Measurements from ENCODE around the gene STK32B.
"Not testable (repeated sequence)": the region's sequence is repeated elsewhere in the genome, so short reads cannot be mapped to it uniquely, and the experiment has no call there.

STK32B gene

DNA sequence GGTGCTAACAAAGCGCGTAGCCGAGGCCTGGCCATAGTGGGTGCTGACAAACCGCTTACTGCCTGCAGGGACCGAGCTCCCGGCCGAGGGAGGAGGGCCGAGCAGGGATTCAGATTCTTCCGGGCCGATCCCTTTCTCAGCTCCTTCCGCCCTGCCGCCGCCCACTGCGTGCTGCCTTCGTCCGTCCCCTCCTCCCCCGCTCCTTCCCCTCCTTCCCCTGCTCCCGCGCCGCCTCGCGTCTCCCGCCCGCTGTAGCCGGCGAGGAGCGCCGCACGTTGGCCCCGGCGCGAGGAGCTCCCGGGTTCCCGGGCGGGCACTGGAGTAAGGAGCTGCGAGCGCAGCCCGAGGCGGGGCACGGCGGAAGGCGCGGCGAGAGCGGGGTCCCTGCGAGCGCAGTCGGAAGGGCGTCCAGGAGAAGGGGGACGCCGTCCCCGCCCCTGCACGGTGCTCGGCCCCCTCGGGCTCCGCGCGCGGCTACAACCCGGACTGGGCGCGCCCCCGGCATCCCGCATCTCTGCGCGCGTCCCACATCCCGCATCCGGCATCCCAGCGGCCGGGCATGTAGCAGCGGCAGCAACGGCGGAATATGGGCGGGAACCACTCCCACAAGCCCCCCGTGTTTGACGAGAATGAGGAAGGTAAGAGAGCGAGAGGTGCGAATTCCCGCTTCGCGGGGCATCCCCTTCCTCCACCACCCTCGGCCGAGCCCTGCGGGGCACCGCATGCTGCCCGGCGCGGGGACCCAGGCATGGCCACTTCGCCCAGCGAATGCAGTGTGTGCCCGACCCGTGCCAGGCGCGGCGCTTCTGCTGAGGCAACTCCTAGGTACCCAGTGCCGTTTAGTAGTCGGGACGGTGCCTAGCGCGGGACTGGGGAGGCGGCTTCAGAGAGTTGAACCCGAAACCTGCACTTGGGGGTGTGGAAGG lies at the start of gene STK32B:
Gene STK32B, plus strand, starts transcription at position 203 of the 926 bp plus-strand sequence.
- DNase-seq, result peak; percentile 86

GRCh38 chr4:5001641-5002040 lies 49.6 kb upstream of the STK32B start:
- DNase-seq, result not testable (repeated sequence)

GRCh38 chr4:5003372-5003857 lies 47.9 kb upstream of the STK32B start:
- no peak for DNase-seq

DNA sequence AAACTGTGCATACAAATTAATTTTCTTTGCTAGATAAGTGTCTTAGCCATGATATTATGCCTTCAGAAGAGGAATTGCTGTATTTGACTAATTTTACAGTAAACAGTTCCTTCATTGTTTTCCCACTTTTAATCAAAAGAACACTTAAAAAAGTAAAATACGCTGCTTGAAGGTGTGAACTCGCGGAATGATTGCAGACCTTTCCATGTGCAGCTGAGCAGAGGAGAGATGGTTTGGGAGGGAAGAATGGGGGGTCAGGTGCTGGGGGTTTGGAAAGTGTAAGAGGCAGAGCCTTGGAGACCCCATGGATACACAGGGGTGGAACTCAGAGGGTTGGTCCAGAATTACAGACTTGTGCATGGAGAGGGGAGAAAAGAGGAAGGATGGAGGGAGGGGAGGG lies 47.4 kb upstream of the STK32B start:
- no peak for DNase-seq

DNA sequence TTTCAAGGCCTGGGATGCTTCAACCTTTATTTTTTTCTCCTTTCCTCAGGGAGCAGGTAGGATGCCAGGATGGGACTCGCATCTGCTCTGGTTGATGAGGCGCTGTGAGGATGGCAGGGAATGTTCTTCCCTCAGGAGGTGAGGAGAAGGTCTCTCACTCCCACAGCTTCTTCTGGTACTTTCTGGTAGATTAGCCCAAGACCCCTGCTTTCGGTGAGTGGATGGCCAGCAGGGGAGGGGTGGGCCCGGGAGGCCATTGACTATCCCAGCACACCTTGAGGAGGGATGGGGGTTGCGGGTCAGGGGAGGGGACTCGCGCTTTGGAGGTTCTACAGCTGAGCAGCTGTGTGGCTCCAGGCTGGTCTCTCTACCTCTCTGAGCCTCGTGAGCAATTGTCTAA lies 46.8 kb upstream of the STK32B start:
- DNase-seq, result no peak

DNA sequence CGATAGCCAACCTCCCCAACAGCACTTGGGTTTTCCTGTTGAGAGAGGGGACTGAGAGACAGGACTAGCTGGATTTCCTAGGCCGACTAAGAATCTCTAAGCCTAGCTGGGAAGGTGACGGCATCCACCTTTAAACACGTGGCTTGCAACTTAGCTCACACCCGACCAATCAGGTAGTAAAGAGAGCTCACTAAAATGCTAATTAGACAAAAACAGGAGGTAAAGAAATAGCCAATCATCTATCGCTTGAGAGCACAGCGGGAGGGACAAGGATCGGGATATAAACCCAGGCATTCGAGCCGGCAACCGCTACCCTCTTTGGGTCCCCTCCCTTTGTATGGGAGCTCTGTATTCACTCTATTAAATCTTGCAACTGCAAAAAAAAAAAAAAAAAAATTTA lies 44.3 kb upstream of the STK32B start:
- not testable (repeated sequence) for DNase-seq

- no peak for DNase-seq
These were observed 41.5 kb upstream of the STK32B start for GRCh38 chr4:5009796-5010195.

- no peak for DNase-seq
These were observed 40.3 kb upstream of the STK32B start for GRCh38 chr4:5010984-5011383.

- no peak for DNase-seq
These were observed 38.9 kb upstream of the STK32B start for GRCh38 chr4:5012244-5012898.

DNA sequence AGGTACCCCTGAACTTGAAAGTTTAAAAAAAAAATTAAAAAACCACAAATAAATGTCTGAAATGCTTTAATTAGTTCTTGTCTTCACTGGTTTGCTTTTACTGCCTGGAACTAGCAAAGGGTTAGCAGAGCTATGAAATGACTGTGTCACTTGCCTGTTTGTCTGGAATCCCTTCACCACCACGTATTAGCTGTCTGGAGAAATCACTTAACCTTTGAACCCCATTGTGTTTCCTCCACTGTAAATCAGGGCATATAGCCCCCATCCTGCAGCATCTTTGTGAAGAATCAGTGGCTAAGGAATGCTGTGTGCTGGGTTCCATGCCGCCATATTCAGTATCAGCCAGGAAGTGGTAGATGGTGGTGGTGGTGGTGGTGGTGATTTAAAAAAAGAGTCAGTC lies 38.3 kb upstream of the STK32B start:
- no peak for DNase-seq

DNA sequence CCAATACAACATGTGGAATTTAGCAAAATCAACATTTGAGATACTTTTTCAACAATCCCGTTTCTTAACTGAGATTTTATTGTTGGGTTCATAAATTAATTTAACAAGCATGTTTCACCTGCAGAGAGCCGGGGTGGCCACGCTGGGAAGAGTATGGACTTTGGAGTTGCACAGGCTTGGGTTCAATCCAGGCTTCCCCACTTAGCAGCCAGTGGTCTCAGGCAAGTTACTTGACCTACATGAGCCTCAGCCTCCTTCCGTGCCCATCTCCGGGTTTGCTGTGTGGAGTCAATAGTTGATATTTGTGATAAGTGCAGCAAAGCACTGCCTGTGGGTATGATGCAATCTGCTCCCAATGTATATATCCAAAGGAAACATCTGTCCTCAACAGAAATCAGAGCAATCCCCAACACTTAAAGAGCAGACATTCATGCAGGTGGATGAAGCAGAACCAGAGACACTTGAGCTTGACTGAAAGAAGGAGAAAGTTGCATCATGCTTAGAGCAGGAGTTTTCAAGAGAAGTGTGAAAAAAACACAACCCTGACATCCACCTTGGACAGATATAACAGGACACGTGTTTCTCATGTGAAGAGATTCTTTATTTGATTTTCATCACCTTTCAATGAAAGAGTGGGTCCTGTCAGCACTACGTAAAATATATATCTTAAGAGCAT lies 37.1 kb upstream of the STK32B start:
- DNase-seq, result no peak

DNA sequence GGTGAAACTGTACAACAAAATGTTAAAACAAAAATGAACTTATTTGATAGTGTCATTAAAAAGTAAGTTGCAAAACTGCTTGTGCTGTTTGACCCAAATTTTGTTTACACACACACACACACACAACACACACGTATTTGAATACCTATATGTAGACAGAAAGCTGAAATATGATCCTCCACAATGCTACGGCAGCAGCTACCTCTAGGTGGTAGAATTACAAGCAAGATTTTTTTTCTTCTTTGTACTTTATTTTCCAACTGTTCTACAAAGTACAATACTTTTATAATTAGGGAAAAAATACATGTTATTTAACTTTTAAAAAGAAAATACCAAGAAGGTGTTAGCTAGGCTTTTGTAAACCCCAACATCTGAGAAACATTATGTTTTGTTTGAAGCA lies 33.2 kb upstream of the STK32B start:
- DNase-seq, result no peak

DNA sequence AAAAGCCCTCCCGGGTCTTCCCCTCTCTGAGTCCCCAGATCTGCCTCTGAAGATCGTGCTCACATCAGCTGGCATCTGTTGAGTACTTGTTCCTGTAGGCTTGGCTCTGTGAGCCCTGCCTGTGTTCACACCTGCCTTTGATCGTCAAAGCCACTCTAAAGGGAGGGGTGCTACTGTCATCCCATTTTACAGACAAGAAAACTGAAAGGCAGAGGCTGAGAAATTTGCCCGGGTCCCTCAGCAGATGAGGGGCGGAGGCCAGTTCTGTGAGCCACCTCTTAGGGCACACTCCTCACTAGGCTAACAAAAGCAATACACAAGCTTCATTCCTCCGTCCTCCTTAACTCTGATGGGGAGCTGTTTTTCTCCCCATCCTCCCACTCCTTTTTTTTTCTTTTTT lies 32.7 kb upstream of the STK32B start:
- DNase-seq, result no peak

DNA sequence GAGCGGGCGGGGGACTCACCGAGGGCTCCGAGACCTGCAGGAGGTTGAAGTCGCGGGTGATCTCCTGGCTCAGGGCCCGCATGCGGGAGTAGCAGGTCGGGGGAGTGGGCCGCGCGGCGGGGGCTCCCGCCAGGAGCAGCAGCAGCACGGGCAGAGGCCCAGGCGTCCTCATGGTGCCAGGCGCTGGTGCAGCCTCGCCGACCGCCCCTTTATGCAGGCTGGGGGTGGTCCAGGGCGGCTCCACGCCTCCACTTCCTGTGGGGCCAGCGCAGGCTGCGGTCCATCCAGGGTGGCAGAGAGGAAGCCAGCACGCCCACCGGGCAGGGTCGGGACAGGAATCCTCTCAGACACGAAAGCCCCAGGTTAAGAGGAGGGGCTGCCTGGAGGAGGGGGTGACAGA lies 32.0 kb upstream of the STK32B start, which contains the start of gene CYTL1:
Gene CYTL1, minus strand, starts transcription at position 185 of the 400 bp plus-strand sequence. Its CDS starts 13 bp downstream, at position 172.
- DNase-seq, result peak; percentile 50

- DNase-seq, result no peak
These were observed 31.5 kb upstream of the STK32B start for GRCh38 chr4:5019796-5020195.

DNA sequence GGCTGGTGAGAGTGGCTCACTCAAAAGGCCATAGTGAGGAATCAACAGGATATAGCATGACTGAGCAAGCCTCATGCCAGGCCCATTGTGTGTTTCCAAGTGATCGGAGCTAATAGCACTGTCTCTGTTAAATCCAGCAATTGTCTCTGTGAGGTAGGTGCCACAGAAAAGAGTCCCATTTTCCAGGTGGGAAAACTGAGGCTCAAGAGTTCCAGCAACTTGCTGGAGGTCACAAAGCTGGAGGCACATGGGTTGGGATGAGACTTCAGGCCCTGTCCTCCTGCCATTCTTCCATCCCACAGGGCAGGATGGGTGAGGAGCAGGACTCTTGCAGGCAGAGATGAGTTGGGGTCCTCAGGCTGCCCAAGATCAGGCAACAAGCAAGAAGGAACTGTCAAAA lies 30.9 kb upstream of the STK32B start:
- no peak for DNase-seq

DNA sequence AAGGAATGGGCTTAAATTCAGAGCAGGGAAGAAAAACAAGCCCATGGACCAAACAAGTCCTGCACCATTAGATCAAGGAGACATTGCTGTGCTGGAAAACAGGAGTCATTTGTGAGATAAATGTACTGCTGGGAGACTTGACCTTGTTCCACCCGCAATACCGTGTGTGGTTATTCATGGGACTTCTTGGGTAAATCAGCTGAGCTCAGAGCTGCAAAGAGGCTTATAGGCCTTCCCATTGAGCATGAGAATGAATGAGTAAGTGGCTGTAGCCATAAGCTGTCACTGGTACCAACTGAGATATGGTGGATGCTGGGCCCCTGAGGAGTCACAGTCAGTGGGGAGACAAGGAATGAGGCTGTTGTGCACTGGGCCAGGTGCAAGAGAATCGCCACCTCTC lies 29.7 kb upstream of the STK32B start:
- DNase-seq, result no peak

DNA sequence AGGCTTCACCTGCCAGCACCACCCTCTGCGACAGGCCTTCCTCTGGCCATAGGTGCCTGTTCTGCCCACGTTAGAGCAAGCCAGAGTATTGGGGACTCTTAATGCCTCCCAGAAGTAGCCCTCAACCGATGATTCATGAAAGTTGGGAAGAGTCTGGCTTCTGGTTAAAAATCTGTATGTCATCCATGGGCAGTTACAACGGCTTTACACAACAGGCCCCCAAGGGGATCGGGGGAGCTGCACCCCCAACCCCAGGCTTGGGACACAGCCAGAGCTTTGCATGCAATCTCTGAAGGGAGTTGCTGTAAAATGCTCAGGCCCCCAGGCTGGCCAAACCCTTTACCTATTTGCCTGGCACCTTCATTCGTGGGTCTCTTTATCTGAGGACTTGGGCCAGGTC lies 26.6 kb upstream of the STK32B start:
- no peak for DNase-seq

DNA sequence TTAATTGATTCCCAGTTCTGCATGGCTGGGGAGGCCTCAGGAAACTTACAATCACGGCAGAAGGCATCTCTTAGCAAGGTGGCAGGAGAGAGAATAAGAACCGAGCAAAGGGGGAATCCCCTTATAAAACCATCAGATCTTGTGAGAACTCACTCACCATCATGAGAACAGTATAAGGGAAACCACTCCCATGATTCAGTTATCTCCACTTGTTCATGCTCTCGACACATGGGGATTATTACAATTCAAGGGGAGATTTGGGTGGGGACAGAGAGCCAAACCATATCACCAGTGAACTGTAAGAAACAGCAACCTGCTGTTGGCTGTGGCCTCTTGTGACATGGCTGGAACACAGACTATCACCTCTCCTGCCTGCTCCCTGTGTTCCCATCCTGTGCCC lies 24.9 kb upstream of the STK32B start:
- DNase-seq, result no peak

DNA sequence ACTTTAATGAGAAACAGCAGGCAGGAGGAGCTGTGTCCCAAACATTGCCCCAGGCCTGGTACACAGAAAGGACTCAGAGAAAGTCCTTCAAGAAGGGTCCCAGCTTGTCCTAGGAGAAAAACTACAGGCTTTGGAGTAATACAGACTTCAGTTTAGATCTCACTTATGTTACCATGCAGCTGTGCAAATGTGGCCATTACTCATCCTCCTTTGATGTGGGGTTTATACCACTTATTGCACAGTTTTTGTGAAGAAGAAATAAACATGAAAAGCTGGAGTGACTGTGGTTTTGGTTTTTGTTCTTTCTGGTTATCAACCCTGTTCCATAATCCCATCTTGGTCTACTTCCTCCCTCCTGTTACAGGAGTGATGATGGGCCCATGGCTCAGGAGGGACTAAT lies 23.9 kb upstream of the STK32B start:
- DNase-seq, result no peak

GRCh38 chr4:5028480-5028879 lies 22.8 kb upstream of the STK32B start:
- no peak for DNase-seq

DNA sequence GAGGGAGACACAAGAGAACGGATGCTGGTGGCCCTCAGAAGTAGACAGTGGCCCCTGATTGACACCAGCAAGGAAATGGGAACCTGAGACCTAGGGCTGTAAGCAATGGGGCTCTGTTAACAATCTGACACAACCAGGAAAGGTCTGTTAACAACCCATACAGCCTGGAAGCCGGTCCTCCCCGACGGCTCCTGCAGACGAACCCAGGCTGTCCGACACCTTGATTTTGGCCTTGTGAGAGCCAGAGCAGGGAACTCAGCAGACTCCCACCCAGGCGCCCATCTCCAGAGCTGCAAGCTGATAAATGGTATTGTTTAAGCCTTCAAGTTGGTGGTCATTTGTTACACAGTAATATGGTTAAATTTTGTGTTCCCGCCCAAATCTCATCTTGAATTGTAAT lies 21.8 kb upstream of the STK32B start:
- no peak for DNase-seq

GRCh38 chr4:5030221-5030620 lies 21.1 kb upstream of the STK32B start:
- DNase-seq, result no peak

GRCh38 chr4:5030927-5031326 lies 20.4 kb upstream of the STK32B start:
- DNase-seq, result no peak
